ENCODE data around the gene GPR62. TPM values are rescaled to one million over a fixed set of nuclear protein-coding genes. Genes with fewer than 3 reads are reported as not detected.

The GPR62 gene
- total RNA-seq, 1 donor from 2014 or later: not detected

DNA sequence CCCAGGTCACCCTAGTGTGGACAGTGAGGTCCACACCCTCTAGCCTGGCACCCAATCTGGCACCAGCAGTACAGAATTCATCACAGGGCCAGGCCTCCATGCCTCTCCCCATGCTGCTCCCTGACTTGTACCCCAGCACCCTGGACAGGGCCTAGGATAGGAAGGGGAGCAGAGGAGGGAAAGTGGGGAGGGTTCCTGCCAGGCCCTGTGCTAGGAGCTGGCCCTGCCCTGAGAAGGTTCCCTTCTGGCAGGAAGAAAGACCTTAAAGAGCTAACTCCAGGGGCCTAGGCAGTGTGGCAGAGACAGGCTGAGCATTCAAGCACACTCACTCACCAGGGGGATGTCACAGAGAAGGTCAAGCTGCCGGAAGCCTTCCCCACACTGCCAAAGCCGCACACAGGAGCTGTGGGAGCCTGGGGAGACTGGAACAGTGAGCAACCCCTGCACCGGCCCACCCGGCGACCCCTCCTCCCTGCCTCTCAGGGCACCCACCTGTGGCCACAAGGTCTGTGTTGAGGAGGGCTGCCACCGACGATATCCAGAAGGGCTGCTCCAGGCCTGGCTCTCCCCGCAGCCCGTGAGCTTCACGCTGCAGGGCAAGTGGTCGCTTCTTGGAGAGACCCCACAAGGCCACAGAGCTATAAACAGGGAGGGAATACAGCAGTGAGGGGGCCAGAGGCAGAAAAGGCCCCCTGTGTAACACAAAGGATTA, 20.9 kb upstream of the GPR62 start:
- intact Hi-C loops (cut with micrococcal nuclease): no loop called here
- no peak overlapping the region for H3K27ac Mint-ChIP-seq
- H3K4me1 Mint-ChIP-seq (ENCODE audit: low read depth): peaks cover 17% of the 10 kb centered on the region
- H3K9me3 Mint-ChIP-seq: no peaks in the 10 kb centered on the region
- no peak for DNase-seq (ENCODE audit: low spot score)
- H3K27me3 Mint-ChIP-seq (ENCODE audit: insufficient read depth): no peaks in the 10 kb centered on the region
- H3K4me3 Mint-ChIP-seq: no peak overlapping the region
- H3K36me3 Mint-ChIP-seq (ENCODE audit: low read depth): peaks cover 40% of the 10 kb centered on the region

- DNase-seq (ENCODE audit: low spot score): no peak
- Mint-ChIP-seq H3K36me3 (ENCODE audit: low read depth) (peaks cover 41% of the 10 kb centered on the region), H3K4me3 (no peak overlapping the region), H3K27ac (no peak overlapping the region), H3K4me1 (ENCODE audit: low read depth) (peaks cover 27% of the 10 kb centered on the region), H3K9me3 (no peaks in the 10 kb centered on the region), H3K27me3 (ENCODE audit: insufficient read depth) (no peaks in the 10 kb centered on the region)
- intact Hi-C loops (cut with micrococcal nuclease): no loop called here
Measured at GRCh38 chr3:51934991-51935885, 19.9 kb upstream of the GPR62 start.

DNA sequence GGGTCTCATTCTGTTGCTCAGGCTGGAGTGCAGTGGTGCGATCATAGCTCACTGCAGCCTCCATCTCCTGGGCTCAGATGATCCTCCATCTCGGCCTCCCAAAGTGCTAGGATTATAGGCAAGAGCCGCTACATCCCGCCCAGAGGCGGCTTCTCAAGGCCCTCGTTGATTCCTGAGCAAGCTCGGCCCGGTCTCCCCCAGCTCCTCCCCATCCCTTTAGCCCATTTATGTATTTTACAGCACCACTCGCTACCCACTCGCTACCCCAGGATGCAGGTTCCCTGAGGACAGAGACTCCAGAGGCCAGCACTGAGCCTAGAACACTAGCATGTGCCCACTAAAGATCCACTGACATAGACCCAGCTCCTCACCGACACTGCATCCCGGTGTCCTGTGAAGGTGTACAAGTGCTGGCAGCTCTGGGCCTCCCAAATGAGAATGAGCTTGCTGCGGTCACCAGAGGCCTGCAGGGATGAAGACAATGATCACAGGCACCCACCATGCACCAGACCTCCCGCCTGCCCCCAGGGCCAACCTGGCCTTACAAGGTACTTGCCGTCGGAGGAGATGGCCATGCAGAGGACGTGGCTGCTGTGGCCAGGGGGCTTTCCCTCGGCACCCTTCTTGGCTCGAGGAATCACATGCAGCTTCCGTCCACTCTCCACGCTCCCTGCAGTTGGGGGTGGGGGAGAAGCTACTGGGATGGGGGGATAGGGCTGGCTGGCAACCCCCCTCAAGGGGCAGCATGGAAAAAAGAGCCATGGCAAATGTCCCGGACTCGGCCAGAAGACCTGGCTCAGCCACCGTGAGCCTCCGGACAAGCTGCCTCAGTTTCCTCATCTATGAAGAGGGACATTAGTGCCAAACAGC, 19.1 kb upstream of the GPR62 start:
- no peaks in the 10 kb centered on the region for H3K27me3 Mint-ChIP-seq (ENCODE audit: insufficient read depth)

GRCh38 chr3:51937014-51937413, 18.2 kb upstream of the GPR62 start:
- intact Hi-C loops (cut with micrococcal nuclease): no loop called here
- H3K4me1 Mint-ChIP-seq (ENCODE audit: low read depth): peaks cover 36% of the 10 kb centered on the region
- H3K36me3 Mint-ChIP-seq (ENCODE audit: low read depth): peaks cover 41% of the 10 kb centered on the region
- H3K27me3 Mint-ChIP-seq (ENCODE audit: insufficient read depth): no peaks in the 10 kb centered on the region
- no peak overlapping the region for H3K27ac Mint-ChIP-seq
- no peaks in the 10 kb centered on the region for H3K9me3 Mint-ChIP-seq
- no peak overlapping the region for H3K4me3 Mint-ChIP-seq
- DNase-seq (ENCODE audit: low spot score): no peak

More for the DNA sequence above, 19.1 kb upstream of the GPR62 start:
- Mint-ChIP-seq H3K9me3 (no peaks in the 10 kb centered on the region), H3K4me3 (no peak overlapping the region), H3K36me3 (ENCODE audit: low read depth) (peaks cover 43% of the 10 kb centered on the region), H3K27ac (no peak overlapping the region), H3K4me1 (ENCODE audit: low read depth) (peaks cover 36% of the 10 kb centered on the region)
- intact Hi-C loops (cut with micrococcal nuclease): no loop called here
- DNase-seq (ENCODE audit: low spot score): no peak

GRCh38 chr3:51937611-51938450, 17.4 kb upstream of the GPR62 start:
- H3K4me1 Mint-ChIP-seq (ENCODE audit: low read depth): peaks cover 39% of the 10 kb centered on the region
- intact Hi-C loops (cut with micrococcal nuclease): no loop called here
- H3K36me3 Mint-ChIP-seq (ENCODE audit: low read depth): peaks cover 41% of the 10 kb centered on the region
- DNase-seq (ENCODE audit: low spot score): no peak
- no peaks in the 10 kb centered on the region for H3K9me3 Mint-ChIP-seq
- H3K27ac Mint-ChIP-seq: no peak overlapping the region
- H3K27me3 Mint-ChIP-seq (ENCODE audit: insufficient read depth): no peaks in the 10 kb centered on the region
- no peak overlapping the region for H3K4me3 Mint-ChIP-seq

DNA sequence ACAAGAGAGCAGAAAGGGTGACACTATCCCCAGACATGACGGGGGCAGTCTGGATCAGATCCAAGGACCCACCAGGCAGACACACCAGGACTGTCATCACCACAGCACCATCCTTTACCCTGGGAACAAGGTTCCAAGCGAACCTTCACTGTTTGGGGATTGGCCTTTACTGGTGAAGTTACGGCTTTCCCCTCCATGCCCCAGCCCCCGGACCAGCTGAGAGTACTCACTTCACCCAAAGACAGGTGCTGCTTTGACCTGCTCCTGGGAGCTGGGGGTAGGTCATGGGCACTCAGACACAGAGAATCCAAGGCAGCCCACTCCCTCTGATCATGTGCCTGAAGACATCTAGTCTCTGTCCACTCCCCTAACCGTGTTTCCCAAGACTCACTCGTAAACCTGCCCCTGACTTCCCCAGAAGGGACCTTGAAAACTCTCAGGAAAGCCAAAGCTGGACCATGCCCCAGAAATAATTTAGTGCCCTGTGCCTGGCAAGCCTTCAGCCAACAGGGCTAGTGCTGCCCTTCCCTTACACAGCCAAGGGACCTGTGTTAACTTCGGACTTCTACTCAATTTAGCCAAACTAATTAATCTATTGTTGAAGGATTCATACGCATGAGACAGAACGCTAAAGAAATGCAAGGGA, 16.3 kb upstream of the GPR62 start:
- Mint-ChIP-seq H3K4me3 (peak overlapping the region; percentile 62), H3K36me3 (ENCODE audit: low read depth) (peaks cover 37% of the 10 kb centered on the region), H3K27me3 (ENCODE audit: insufficient read depth) (no peaks in the 10 kb centered on the region), H3K4me1 (ENCODE audit: low read depth) (peaks cover 42% of the 10 kb centered on the region), H3K9me3 (no peaks in the 10 kb centered on the region), H3K27ac (no peak overlapping the region)
- intact Hi-C loops (cut with micrococcal nuclease): no loop called here
- no peak for DNase-seq (ENCODE audit: low spot score)

- Mint-ChIP-seq H3K4me3 (peak overlapping the region; percentile 89), H3K9me3 (no peaks in the 10 kb centered on the region), H3K27me3 (ENCODE audit: insufficient read depth) (no peaks in the 10 kb centered on the region), H3K27ac (peak overlapping the region; percentile 75), H3K4me1 (ENCODE audit: low read depth) (peaks cover 42% of the 10 kb centered on the region), H3K36me3 (ENCODE audit: low read depth) (peaks cover 27% of the 10 kb centered on the region)
- intact Hi-C loops (cut with micrococcal nuclease): loop anchor here (5.0 kb wide), 1 partner anchor 1406 kb away; the partner anchor contains the start of gene DCP1A
- no peak for DNase-seq (ENCODE audit: low spot score)
Measured at GRCh38 chr3:51940648-51941462, 14.3 kb upstream of the GPR62 start.

DNA sequence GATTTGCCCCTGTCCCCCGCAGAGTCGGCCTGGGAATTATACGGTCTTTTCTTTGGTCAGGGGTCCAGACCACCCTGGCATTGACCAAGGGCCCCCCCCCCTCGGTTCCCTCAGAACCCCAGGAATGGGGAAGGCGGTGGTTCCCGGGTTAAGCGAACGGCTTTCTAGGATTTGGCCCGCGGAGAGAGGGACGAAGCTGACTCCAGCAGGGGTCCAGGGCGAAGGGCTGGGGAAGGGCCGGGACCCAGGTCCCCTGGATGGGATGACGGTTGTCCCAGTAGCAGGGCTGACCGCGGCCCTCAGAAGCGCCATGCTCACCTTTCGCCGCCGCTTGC, 13.8 kb upstream of the GPR62 start:
- intact Hi-C loops (cut with micrococcal nuclease): loop anchor here (5.0 kb wide), 1 partner anchor 1406 kb away; the partner anchor contains the start of gene DCP1A
- Mint-ChIP-seq H3K36me3 (ENCODE audit: low read depth) (peaks cover 24% of the 10 kb centered on the region), H3K9me3 (no peaks in the 10 kb centered on the region), H3K4me1 (ENCODE audit: low read depth) (peaks cover 42% of the 10 kb centered on the region), H3K27ac (peak overlapping the region; percentile 75), H3K27me3 (ENCODE audit: insufficient read depth) (no peaks in the 10 kb centered on the region), H3K4me3 (peak overlapping the region; percentile 89)
- no peak for DNase-seq (ENCODE audit: low spot score)

GRCh38 chr3:51941798-51942602, 13.2 kb upstream of the GPR62 start, which contains the start of the genes PARP3 and RRP9:
PARP3 (plus strand) TSS chr3:51942363; CDS start chr3:51943356, 993 bp downstream.
RRP9 (minus strand) TSS chr3:51941904; CDS start chr3:51941867, 37 bp downstream.
- Mint-ChIP-seq H3K4me1 (ENCODE audit: low read depth) (peaks cover 42% of the 10 kb centered on the region), H3K27me3 (ENCODE audit: insufficient read depth) (no peaks in the 10 kb centered on the region), H3K36me3 (ENCODE audit: low read depth) (peaks cover 22% of the 10 kb centered on the region), H3K4me3 (peak within 1 kb of the TSS; percentile 89), H3K9me3 (no peaks in the 10 kb centered on the region), H3K27ac (peak within 1 kb of the TSS; percentile 84)
- DNase-seq (ENCODE audit: low spot score): peak; percentile 100
- intact Hi-C loops (cut with micrococcal nuclease): loop anchor here (1.0 to 5.0 kb wide), 13 partner anchors 25 to 1405 kb away; partner anchors contain the start of genes ABHD14B, ACY1, DCAF1 and DCP1A

Measured in activated T-helper 1 cell treated with anti-CD3 and anti-CD28 coated beads, Interleukin-12 subunit alpha, Interleukin-12 subunit beta, Interleukin-2, Interleukin-4 antibody, amounts not matched to agents 30 ng/mL and 10 ng/mL and 1 ng/mL, durations not matched to agents 14 hours and 24 hours and 36 hours (primary cell).